ENCODE data around the gene C10orf90.

- TF ChIP-seq CTCF (conservative IDR thresholded peaks at IDR 0.05 in 1 of 2, IDR thresholded peaks at IDR 0.05 in 1 of 2; ENCODE audit: extremely low read depth in 1 of 2, insufficient read depth in 1 of 2, low read depth in 1 of 2, low read length in 2 of 2) (no peak), EZH2 (IDR thresholded peaks at IDR 0.05; ENCODE audit: borderline replicate concordance, low read length) (no peak)
Measured at GRCh38 chr10:126468467-126468866, 202.0 kb downstream of the C10orf90 start.
